ENCODE measurements around the gene STKLD1. TPM values are rescaled to one million over a fixed set of nuclear protein-coding genes. Genes with fewer than 3 reads are reported as not detected.

STKLD1 gene
- total RNA-seq, 1 experiment from 2014 or later, result 3.1 TPM

- no peak overlapping the region for H3K4me3 ChIP-seq
- H3K9me3 ChIP-seq (ENCODE audit: insufficient read depth, low read depth), result no peaks in the 10 kb centered on the region
- no peak overlapping the region for H3K27ac ChIP-seq
- no peaks in the 10 kb centered on the region for H3F3A ChIP-seq (ENCODE audit: insufficient read depth, low read depth)
- intact Hi-C loops (cut with micrococcal nuclease; ENCODE audit: unreplicated experiment), result no loop called here
- H3K9me2 ChIP-seq (ENCODE audit: insufficient read depth), result no peaks in the 10 kb centered on the region
- no peaks in the 10 kb centered on the region for H3K4me1 ChIP-seq (replicated peaks; ENCODE audit: insufficient read depth)
- no peaks in the 10 kb centered on the region for H3K36me3 ChIP-seq (ENCODE audit: low read depth)
- H3K4me2 ChIP-seq, result no peak overlapping the region
- H2AFZ ChIP-seq, result no peak overlapping the region
- ChIA-PET CTCF (no interaction called here), POLR2A (ENCODE audit: unreplicated experiment) (no interaction called here)
- BruUV-seq (replicated peaks), result no TSS peak
- no peaks in the 10 kb centered on the region for H3K79me2 ChIP-seq (ENCODE audit: low read depth)
- TF ChIP-seq CTCF (conservative IDR thresholded peaks at IDR 0.05) (no peak), EZH2 (IDR thresholded peaks at IDR 0.05; ENCODE audit: low read depth) (no peak)
- peaks cover 53% of the 10 kb centered on the region; the same call in 1 of the 2 replicates for H3K27me3 ChIP-seq (ENCODE audit: insufficient read depth, low read depth)
- no peaks in the 10 kb centered on the region for H4K20me1 ChIP-seq (ENCODE audit: insufficient read depth)
- DNase-seq, result no peak
Measured at GRCh38 chr9:133443982-133444381, 67.8 kb downstream of the STKLD1 start.

- ChIA-PET POLR2A (ENCODE audit: unreplicated experiment) (no interaction called here), CTCF (interaction anchor here (0.6 kb wide), 1 partner anchor 270 kb away, joined by 3 read pairs; no protein-coding TSS in a partner anchor)
- no peak overlapping the region for H3K4me2 ChIP-seq
- BruUV-seq (replicated peaks), result no TSS peak
- H4K20me1 ChIP-seq (ENCODE audit: insufficient read depth), result no peaks in the 10 kb centered on the region
- intact Hi-C loops (cut with micrococcal nuclease; ENCODE audit: unreplicated experiment), result no loop called here
- H3F3A ChIP-seq (ENCODE audit: insufficient read depth, low read depth), result no peaks in the 10 kb centered on the region
- no peaks in the 10 kb centered on the region for H3K9me3 ChIP-seq (ENCODE audit: insufficient read depth, low read depth)
- no peak for TF ChIP-seq CTCF (conservative IDR thresholded peaks at IDR 0.05)
- TF ChIP-seq EZH2 (IDR thresholded peaks at IDR 0.05; ENCODE audit: low read depth), result no peak
- H2AFZ ChIP-seq, result no peak overlapping the region
- no peaks in the 10 kb centered on the region for H3K79me2 ChIP-seq (ENCODE audit: low read depth)
- H3K4me1 ChIP-seq (replicated peaks; ENCODE audit: insufficient read depth), result peaks cover 8% of the 10 kb centered on the region
- DNase-seq, result no peak
- H3K4me3 ChIP-seq, result no peak overlapping the region
- H3K36me3 ChIP-seq (ENCODE audit: low read depth), result no peaks in the 10 kb centered on the region
- H3K9me2 ChIP-seq (ENCODE audit: insufficient read depth), result no peaks in the 10 kb centered on the region
- H3K27me3 ChIP-seq (ENCODE audit: insufficient read depth, low read depth), result peaks cover 42% of the 10 kb centered on the region; the same call in 1 of the 2 replicates
- no peak overlapping the region for H3K27ac ChIP-seq
Measured at GRCh38 chr9:133445293-133445969, 69.3 kb downstream of the STKLD1 start.

- Histone ChIP-seq H3K79me2 (ENCODE audit: low read depth) (no peaks in the 10 kb centered on the region), H3K9me3 (ENCODE audit: insufficient read depth, low read depth) (no peaks in the 10 kb centered on the region), H3F3A (ENCODE audit: insufficient read depth, low read depth) (no peaks in the 10 kb centered on the region), H3K4me1 (replicated peaks; ENCODE audit: insufficient read depth) (peaks cover 8% of the 10 kb centered on the region), H3K4me3 (no peak overlapping the region), H3K27me3 (ENCODE audit: insufficient read depth, low read depth) (peaks cover 24% of the 10 kb centered on the region; the same call in 1 of the 2 replicates), H2AFZ (no peak overlapping the region), H3K27ac (no peak overlapping the region), H3K36me3 (ENCODE audit: low read depth) (no peaks in the 10 kb centered on the region), H4K20me1 (ENCODE audit: insufficient read depth) (no peaks in the 10 kb centered on the region), H3K4me2 (no peak overlapping the region), H3K9me2 (ENCODE audit: insufficient read depth) (no peaks in the 10 kb centered on the region)
- intact Hi-C loops (cut with micrococcal nuclease; ENCODE audit: unreplicated experiment), result no loop called here
- BruUV-seq (replicated peaks), result no TSS peak
- TF ChIP-seq EZH2 (IDR thresholded peaks at IDR 0.05; ENCODE audit: low read depth), result no peak
- no peak for TF ChIP-seq CTCF (conservative IDR thresholded peaks at IDR 0.05)
- no peak for DNase-seq
- POLR2A ChIA-PET (ENCODE audit: unreplicated experiment), result interaction anchor here (0.6 kb wide), 1 partner anchor 73 kb away, joined by 3 read pairs; no protein-coding TSS in a partner anchor
- CTCF ChIA-PET, result interaction anchor here (0.6 kb wide), 1 partner anchor 91 kb away, joined by 4 read pairs; no protein-coding TSS in a partner anchor
Measured at GRCh38 chr9:133448487-133448972, 72.4 kb downstream of the STKLD1 start.

Data from PC-9 (cell line).